ENCODE results near the gene ANGEL1. TPM values are rescaled to one million over a fixed set of nuclear protein-coding genes. Genes with fewer than 3 reads are reported as not detected.
A peak's percentile ranks its signal among the peaks of the same experiment; 100 is the strongest.

ANGEL1 gene
- total and polyA plus RNA-seq, 2 of the 8 experiments (the other 6 are each of a cell fraction or from before 2014, with no cell fraction given) = 26.8 to 27.2 TPM

DNA sequence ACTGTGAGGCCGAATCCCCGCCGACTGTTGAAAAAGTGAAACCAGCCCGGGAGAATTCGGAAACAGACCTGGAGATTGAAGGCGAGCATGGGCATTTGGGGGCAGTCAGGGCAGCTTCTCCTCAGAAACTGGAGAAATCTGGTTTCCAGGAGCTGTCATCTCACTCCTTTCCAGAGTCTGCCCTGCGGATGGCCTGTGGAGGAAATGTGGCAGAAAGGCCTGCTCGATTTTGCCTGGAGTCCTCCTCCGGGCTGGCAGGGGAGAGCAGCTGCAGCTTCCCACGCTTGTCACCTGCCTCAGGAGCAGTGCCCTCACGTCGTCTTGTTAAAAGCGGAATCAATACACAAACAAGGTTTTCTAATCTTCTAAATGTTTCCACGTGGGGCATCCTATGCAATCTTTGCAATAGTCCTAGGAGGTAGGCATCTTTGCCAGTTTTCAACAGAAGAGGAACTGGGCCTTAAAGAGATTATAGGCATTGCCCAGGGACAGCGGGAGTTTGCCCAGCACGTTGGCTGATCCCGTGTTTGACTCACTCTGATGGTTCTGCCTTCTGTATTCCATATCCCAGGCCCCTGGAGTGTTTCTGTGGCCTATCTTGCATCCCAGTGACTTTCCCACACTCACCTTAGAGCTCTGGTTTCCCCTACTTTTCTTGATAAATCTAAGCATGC lies 15.8 kb upstream of the ANGEL1 start:
- no peak overlapping the region for H3K9ac ChIP-seq (replicated peaks in 1 of 4; ENCODE audit: extremely low read depth in 1 of 4, low read depth in 3 of 4, low read length in 3 of 4)
- no peaks in the 10 kb centered on the region for H3K79me2 ChIP-seq (ENCODE audit: control insufficient read depth in 1 of 2, insufficient read depth in 2 of 2, low read length in 2 of 2)
- no peak overlapping the region for H4K91ac ChIP-seq (replicated peaks; ENCODE audit: insufficient read length, low read length)
- no peak for TF ChIP-seq EZH2 (IDR thresholded peaks at IDR 0.05; ENCODE audit: low read depth, low read length, severe bottlenecking)
- no peak for TF ChIP-seq SP2 (IDR thresholded peaks at IDR 0.05; ENCODE audit: low read length)
- TF ChIP-seq CHD2 (IDR thresholded peaks at IDR 0.05; ENCODE audit: low read length) = no peak
- no peak for TF ChIP-seq ZNF274 (IDR thresholded peaks at IDR 0.05; ENCODE audit: borderline replicate concordance, extremely low read depth, low read length)
- H3K4me2 ChIP-seq (ENCODE audit: insufficient read depth in 1 of 2, low read depth in 2 of 2, low read length in 2 of 2) = 0 out of 4 replicates have a peak overlapping the region, but pooled peaks of 1 of the 2 experiments have one; percentile 15
- H2AK5ac ChIP-seq (ENCODE audit: low read depth, low read length) = no peak overlapping the region
- no peak overlapping the region for H4K5ac ChIP-seq (ENCODE audit: insufficient read length, low read depth, low read length)
- no peak overlapping the region for H4K8ac ChIP-seq (ENCODE audit: extremely low read depth, insufficient read depth, low read length)
- no peak overlapping the region for H2BK20ac ChIP-seq (ENCODE audit: low read length)
- no peak overlapping the region for H2BK15ac ChIP-seq (ENCODE audit: low read length)
- no peaks in the 10 kb centered on the region for H3K23me2 ChIP-seq (ENCODE audit: low read depth, low read length)
- H2BK12ac ChIP-seq (ENCODE audit: low read depth, low read length) = no peak overlapping the region
- H3K4me3 ChIP-seq (ENCODE audit: extremely low read depth in 1 of 4, insufficient read depth in 2 of 4, low read depth in 3 of 4, low read length in 4 of 4) = no peak overlapping the region
- H2BK120ac ChIP-seq (replicated peaks; ENCODE audit: low read depth, low read length) = no peak overlapping the region
- no peak overlapping the region for H3K18ac ChIP-seq (ENCODE audit: extremely low read depth, low read length)
- H3K23ac ChIP-seq (ENCODE audit: insufficient read length) = no peak overlapping the region
- H4K20me1 ChIP-seq (replicated peaks in 1 of 2; ENCODE audit: control insufficient read depth in 1 of 2, insufficient read depth in 2 of 2, low read length in 2 of 2) = no peaks in the 10 kb centered on the region
- peak overlapping the region; percentile 69; the same call in 1 of the 2 replicates for H2AFZ ChIP-seq (ENCODE audit: low read length)
- 81% methylated on average over 17 of the region's 17 CpGs; no CpG with 5 or more reads in 1 of the 2 experiments for WGBS, 2 experiments (ENCODE audit: extremely low coverage in 1 of 2, insufficient coverage in 1 of 2, insufficient read length in 1 of 2, insufficient replicate concordance in 2 of 2, low coverage in 1 of 2, low lambda C conversion rate in 2 of 2, missing lambda C conversion rate in 1 of 2)
- no peak for FAIRE-seq
- DNase-seq (ENCODE audit: low read depth in 1 of 2, low spot score in 2 of 2) = no peak
- no peak overlapping the region for H3K56ac ChIP-seq (replicated peaks; ENCODE audit: insufficient read length, low read depth, low read length)
- POLR2A ChIA-PET (ENCODE audit: partially characterized antibody) = interaction anchor here (1.8 kb wide), 1 partner anchor 17 kb away, joined by 7 read pairs; the partner anchor contains the start of gene ANGEL1
- no peak overlapping the region for H2BK5ac ChIP-seq (ENCODE audit: low read depth, low read length)
- CTCF ChIA-PET (ENCODE audit: partially characterized antibody) = interaction anchor here (1.0 to 1.3 kb wide), 4 partner anchors 22 to 255 kb away, joined by 3 to 4 read pairs (median 3); no protein-coding TSS in a partner anchor
- no peaks in the 10 kb centered on the region for H3K9me3 ChIP-seq (ENCODE audit: insufficient read depth in 2 of 2, low read depth in 1 of 2, low read length in 1 of 2)
- H3K4ac ChIP-seq (replicated peaks; ENCODE audit: insufficient read length, low read depth, low read length) = no peak overlapping the region
- H3K14ac ChIP-seq (ENCODE audit: insufficient read length) = no peak overlapping the region
- H3K4me1 ChIP-seq (replicated peaks in 1 of 4; ENCODE audit: control insufficient read depth in 3 of 4, insufficient read depth in 4 of 4, low read length in 3 of 4) = peaks cover 0 to 22% (median 9%) of the 10 kb centered on the region in 4 experiments; a peak in 5 of 7 replicates
- no peaks in the 10 kb centered on the region for H3K27me3 ChIP-seq (replicated peaks in 1 of 4; ENCODE audit: control insufficient read depth in 3 of 4, extremely low read depth in 1 of 4, insufficient read depth in 3 of 4, low read length in 3 of 4)
- no peaks in the 10 kb centered on the region for H3K36me3 ChIP-seq (ENCODE audit: control insufficient read depth in 2 of 4, insufficient read depth in 4 of 4, low read length in 3 of 4)
- no peaks in the 10 kb centered on the region for H3K79me1 ChIP-seq (ENCODE audit: low read depth, low read length)
- no peak overlapping the region for H3K27ac ChIP-seq (ENCODE audit: low read depth, low read length)

Data from H1 (cell line).